GM23338 (cell line): ENCODE measurements around the gene PAIP2.

Experiments used
- CREB1 ChIP-seq: fragments of 250-450 bp; sonication (Bioruptor Pico); IDR thresholded peaks from 2 replicates; pipeline ENCODE4 v1.5.0; 2020; ENCODE audit warnings: low read depth, mild to moderate bottlenecking, moderate library complexity
- CTCF ChIP-seq, 2 experiments: fragments of 200-600 bp in 1 of 2; sonication (generic) in 1 of 2; conservative IDR thresholded peaks; 2 replicates each; pipeline versions ENCODE4 v1.5.1 to v1.6.1; 2016 to 2017; ENCODE audit warnings: antibody characterized with exemption in 2 of 2, low read depth in 2 of 2, mild to moderate bottlenecking in 2 of 2, moderate library complexity in 1 of 2
- EZH2 ChIP-seq: fragments of 200-600 bp; sonication (generic); IDR thresholded peaks from one replicate; pipeline ENCODE4 v1.8.0; 2017; ENCODE audit warnings: antibody characterized with exemption, mild to moderate bottlenecking, low read depth; ENCODE audit not compliant: unreplicated experiment
- EZH2phosphoT487 ChIP-seq: fragments of 200-600 bp; sonication (generic); IDR thresholded peaks from one replicate; pipeline ENCODE4 v1.8.1; 2018; ENCODE audit warnings: antibody characterized with exemption; ENCODE audit not compliant: unreplicated experiment
- JUNB ChIP-seq: IDR thresholded peaks from one replicate; pipeline ENCODE4 v1.6.1; 2016; ENCODE audit warnings: antibody characterized with exemption; ENCODE audit not compliant: unreplicated experiment
- NANOG ChIP-seq: IDR thresholded peaks from 2 replicates; pipeline ENCODE4 v1.6.1; 2016; ENCODE audit warnings: antibody characterized with exemption, borderline replicate concordance
- POLR2AphosphoS5 ChIP-seq: IDR thresholded peaks from 2 replicates; pipeline ENCODE4 v1.6.1; 2016; ENCODE audit warnings: antibody characterized with exemption, low read depth
- REST ChIP-seq: IDR thresholded peaks from one replicate; pipeline ENCODE4 v1.6.1; 2018; ENCODE audit warnings: antibody characterized with exemption; ENCODE audit not compliant: unreplicated experiment
- STAT1 ChIP-seq: IDR thresholded peaks from one replicate; pipeline ENCODE4 v1.6.1; 2016; ENCODE audit warnings: antibody characterized with exemption; ENCODE audit not compliant: unreplicated experiment
- ZNF114 ChIP-seq: fragments of 250-450 bp; sonication (Bioruptor Pico); IDR thresholded peaks from 2 replicates; pipeline ENCODE4 v1.5.0; 2020; ENCODE audit warnings: mild to moderate bottlenecking, moderate library complexity
- ZNF331 ChIP-seq: fragments of 250-450 bp; sonication (Bioruptor Pico); IDR thresholded peaks from 2 replicates; pipeline ENCODE4 v1.5.0; 2020; ENCODE audit warnings: low read depth, mild to moderate bottlenecking, moderate library complexity
- TF ChIP-seq, protein P1 (sequence below): IDR thresholded peaks from 2 replicates; pipeline ENCODE4 v1.6.1; 2016; ENCODE audit warnings: antibody characterized with exemption

DNA sequence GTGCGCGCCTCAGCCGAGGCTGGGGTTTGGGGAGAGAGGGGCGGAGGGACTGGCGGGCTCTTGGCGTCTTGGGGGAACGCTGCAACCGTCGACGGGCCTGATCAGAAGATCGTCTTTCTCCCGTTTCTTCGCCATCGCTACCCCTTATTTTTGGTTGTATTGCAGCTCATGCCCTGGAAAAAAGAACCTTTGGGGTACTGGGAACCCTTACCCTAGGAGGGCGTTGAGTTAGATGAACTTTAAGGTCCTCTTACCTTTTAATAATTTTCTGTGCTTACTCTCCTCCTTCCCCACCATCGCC, 719 bp downstream of the PAIP2 start:
- TF ChIP-seq CTCF (conservative IDR thresholded peaks at IDR 0.05; ENCODE audit: low read depth in 2 of 2) (no peak), POLR2AphosphoS5 (no peak), EZH2 (no peak), JUNB (no peak), EZH2phosphoT487 (no peak), CREB1 (no peak), NANOG (no peak), STAT1 (no peak), ZNF114 (no peak), ZNF331 (CRISPR knock-in tag) (no peak), REST (no peak)
- TF ChIP-seq, protein P1, sequence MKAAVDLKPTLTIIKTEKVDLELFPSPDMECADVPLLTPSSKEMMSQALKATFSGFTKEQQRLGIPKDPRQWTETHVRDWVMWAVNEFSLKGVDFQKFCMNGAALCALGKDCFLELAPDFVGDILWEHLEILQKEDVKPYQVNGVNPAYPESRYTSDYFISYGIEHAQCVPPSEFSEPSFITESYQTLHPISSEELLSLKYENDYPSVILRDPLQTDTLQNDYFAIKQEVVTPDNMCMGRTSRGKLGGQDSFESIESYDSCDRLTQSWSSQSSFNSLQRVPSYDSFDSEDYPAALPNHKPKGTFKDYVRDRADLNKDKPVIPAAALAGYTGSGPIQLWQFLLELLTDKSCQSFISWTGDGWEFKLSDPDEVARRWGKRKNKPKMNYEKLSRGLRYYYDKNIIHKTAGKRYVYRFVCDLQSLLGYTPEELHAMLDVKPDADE = no peak
